DOHH2 (cell line): ENCODE results near the gene ZNF573.
"Not testable (repeated sequence)": the region's sequence is repeated elsewhere in the genome, so short reads cannot be mapped to it uniquely, and the experiment has no call there.

ENCODE experiments used
- H3F3A ChIP-seq: fragments of 200-600 bp; sonication (generic), shearing (Covaris generic); 2 replicates; pipeline ENCODE4 v1.6.0; 2016; ENCODE audit warnings: antibody characterized with exemption, mild to moderate bottlenecking; ENCODE audit not compliant: control insufficient read depth, insufficient read depth
- H3K27ac ChIP-seq: fragments of 200-600 bp; sonication (generic); 2 replicates; pipeline ENCODE4 v1.5.1; 2014; ENCODE audit warnings: low read depth, mild to moderate bottlenecking, low read length, moderate library complexity
- H3K27me3 ChIP-seq: fragments of 200-600 bp; sonication (generic); 2 replicates; pipeline ENCODE4 v1.6.1; 2014; ENCODE audit warnings: mild to moderate bottlenecking, low read length, mixed read lengths; ENCODE audit not compliant: control insufficient read depth
- H3K36me3 ChIP-seq: fragments of 200-600 bp; sonication (generic); 2 replicates; pipeline ENCODE4 v1.6.1; 2014; ENCODE audit warnings: mild to moderate bottlenecking, low read length, moderate library complexity, mixed read lengths; ENCODE audit not compliant: control insufficient read depth
- H3K4me1 ChIP-seq: fragments of 200-600 bp; sonication (generic); 2 replicates; pipeline ENCODE4 v1.6.1; 2014; ENCODE audit warnings: mild to moderate bottlenecking, low read length, mixed read lengths; ENCODE audit not compliant: control insufficient read depth
- H3K4me2 ChIP-seq: fragments of 200-600 bp; sonication (generic); 2 replicates; pipeline ENCODE4 v1.6.0; 2014; ENCODE audit warnings: mild to moderate bottlenecking, low read length, moderate library complexity
- H3K4me3 ChIP-seq: fragments of 200-600 bp; sonication (generic); 2 replicates; pipeline ENCODE4 v1.5.1; 2014; ENCODE audit warnings: mild to moderate bottlenecking, low read length, mixed read lengths
- H3K79me2 ChIP-seq: fragments of 200-600 bp; sonication (generic); 2 replicates; pipeline ENCODE4 v1.6.1; 2014; ENCODE audit warnings: mild to moderate bottlenecking, low read length, mixed read lengths; ENCODE audit not compliant: control insufficient read depth
- H3K9me2 ChIP-seq: fragments of 200-600 bp; sonication (generic); replicated peaks from 2 replicates; pipeline ENCODE4 v1.6.1; 2014; ENCODE audit warnings: mild to moderate bottlenecking, low read length, mixed read lengths; ENCODE audit not compliant: control insufficient read depth
- H3K9me3 ChIP-seq: fragments of 200-600 bp; sonication (generic); 2 replicates; pipeline ENCODE4 v1.6.1; 2014; ENCODE audit warnings: antibody characterized with exemption, low read length, mixed read lengths; ENCODE audit not compliant: control insufficient read depth, insufficient read depth
- H4K20me1 ChIP-seq: fragments of 200-600 bp; sonication (generic); 2 replicates; pipeline ENCODE4 v1.6.0; 2014; ENCODE audit warnings: low read depth, mild to moderate bottlenecking, antibody characterized with exemption, low read length, moderate library complexity; ENCODE audit not compliant: control insufficient read depth, insufficient read depth
- CTCF ChIP-seq: fragments of 200-600 bp; sonication (generic); IDR thresholded peaks from one replicate; pipeline ENCODE4 v1.5.1; 2014; ENCODE audit warnings: antibody characterized with exemption, mild to moderate bottlenecking, low read depth, low read length; ENCODE audit not compliant: poor library complexity, severe bottlenecking
- EZH2phosphoT487 ChIP-seq: fragments of 200-600 bp; sonication (generic); IDR thresholded peaks from 2 replicates; pipeline ENCODE4 v1.6.1; 2017; ENCODE audit warnings: borderline replicate concordance, mild to moderate bottlenecking, antibody characterized with exemption, low read length, moderate library complexity, mixed read lengths

Gene ZNF573

DNA sequence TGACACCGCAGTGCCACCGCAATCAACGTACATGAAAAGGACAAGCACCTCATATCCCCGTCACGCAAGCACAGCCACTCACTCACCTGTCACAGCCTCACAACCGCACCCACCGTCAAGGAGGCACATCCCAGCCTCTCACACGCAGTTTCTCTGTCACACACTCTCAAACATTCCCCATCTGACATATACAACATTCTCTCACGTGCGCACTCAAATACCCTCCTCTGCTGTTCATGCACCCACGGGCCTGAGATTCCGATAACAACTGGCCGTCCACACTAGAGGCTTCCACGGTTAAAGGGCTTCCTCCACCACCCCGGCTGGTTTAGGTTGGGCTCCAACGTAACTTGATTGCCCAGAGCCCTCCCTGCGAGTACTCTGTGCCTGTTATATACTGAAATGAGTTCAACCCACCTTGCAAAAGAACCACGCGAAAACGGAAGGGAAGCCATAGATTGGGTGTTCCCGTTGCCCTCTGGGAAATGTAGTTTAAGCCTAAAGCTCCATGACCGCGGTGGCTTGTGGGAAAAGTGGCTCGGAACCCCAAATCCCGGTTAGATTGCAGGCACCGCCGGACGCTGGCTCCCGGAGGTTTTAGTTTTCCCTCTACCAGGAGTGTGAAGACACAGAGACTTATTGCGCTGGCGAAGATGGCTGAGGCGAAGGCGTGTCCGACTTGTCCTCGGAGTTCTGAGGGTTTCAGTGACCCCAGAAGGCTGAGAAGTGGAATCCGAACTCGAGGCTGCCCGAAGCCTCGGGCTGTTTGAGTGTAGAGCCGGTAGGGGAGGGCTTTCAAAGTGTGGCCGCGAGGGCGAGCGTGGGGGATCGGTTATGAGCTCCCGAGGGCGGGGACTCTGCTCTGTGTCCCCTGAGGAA is at the start of gene ZNF573:
Gene ZNF573, minus strand, starts transcription at position 460 of the 879 bp plus-strand sequence. CDS start 5,857 bp downstream, outside the sequence.
- no peaks in the 10 kb centered on the region for H3K36me3 ChIP-seq
- peaks cover 9% of the 10 kb centered on the region; the same call in 1 of the 2 replicates for H3K9me3 ChIP-seq
- peaks cover 11% of the 10 kb centered on the region for H3K79me2 ChIP-seq
- peak within 1 kb of the TSS; percentile 83 for H3K4me3 ChIP-seq
- peaks cover 8% of the 10 kb centered on the region for H3K4me1 ChIP-seq
- no peaks in the 10 kb centered on the region for H3K27me3 ChIP-seq
- H3K4me2 ChIP-seq: peak within 1 kb of the TSS; percentile 93
- no peak within 1 kb of the TSS for H3K27ac ChIP-seq
- no peaks in the 10 kb centered on the region for H3K9me2 ChIP-seq
- no peaks in the 10 kb centered on the region for H4K20me1 ChIP-seq
- no peak for TF ChIP-seq CTCF
- TF ChIP-seq EZH2phosphoT487: no peak
- H3F3A ChIP-seq: no peaks in the 10 kb centered on the region

- Histone ChIP-seq H4K20me1 (no peaks in the 10 kb centered on the region), H3K27ac (no peak overlapping the region), H3F3A (no peaks in the 10 kb centered on the region), H3K79me2 (no peaks in the 10 kb centered on the region), H3K4me3 (no peak overlapping the region), H3K9me3 (peaks cover 12% of the 10 kb centered on the region; the same call in 1 of the 2 replicates), H3K27me3 (no peaks in the 10 kb centered on the region), H3K4me2 (no peak overlapping the region), H3K9me2 (no peaks in the 10 kb centered on the region), H3K4me1 (no peaks in the 10 kb centered on the region), H3K36me3 (no peaks in the 10 kb centered on the region)
- TF ChIP-seq CTCF (no peak), EZH2phosphoT487 (no peak)
These were observed 38.0 kb upstream of the ZNF573 start for GRCh38 chr19:37817180-37817981.

GRCh38 chr19:37815611-37816010 is 36.2 kb upstream of the ZNF573 start:
- not testable (repeated sequence) for H3K4me2 ChIP-seq, H3K4me1 ChIP-seq, H3F3A ChIP-seq, H3K27ac ChIP-seq, H3K4me3 ChIP-seq, H3K9me2 ChIP-seq, H4K20me1 ChIP-seq, H3K27me3 ChIP-seq, H3K79me2 ChIP-seq, H3K36me3 ChIP-seq
- H3K9me3 ChIP-seq: peaks cover 11% of the 10 kb centered on the region; the same call in 1 of the 2 replicates

DNA sequence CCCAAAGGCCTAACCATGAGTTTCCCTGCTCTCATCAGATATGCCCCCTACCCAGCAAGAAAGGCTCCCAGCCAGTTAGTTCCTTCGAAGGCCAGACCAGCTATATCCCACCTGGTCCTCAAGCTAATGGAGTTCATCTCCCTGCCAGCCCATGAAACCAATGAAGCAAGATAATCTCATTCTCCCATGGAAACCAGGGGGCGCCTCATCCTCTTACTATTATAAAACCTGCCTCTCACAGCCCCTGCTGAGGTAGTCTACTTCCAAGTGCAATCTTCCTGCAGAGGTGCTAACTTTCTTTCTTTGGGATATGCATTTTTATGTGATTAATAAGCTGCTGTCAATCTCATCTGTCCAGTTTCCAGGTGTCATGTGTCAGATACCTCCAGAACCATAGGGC is 34.0 kb upstream of the ZNF573 start:
- Histone ChIP-seq H3K79me2 (no peaks in the 10 kb centered on the region), H3K9me3 (peaks cover 16% of the 10 kb centered on the region; the same call in 1 of the 2 replicates), H3K27ac (no peak overlapping the region), H3F3A (no peaks in the 10 kb centered on the region), H3K4me1 (no peaks in the 10 kb centered on the region), H3K4me2 (no peak overlapping the region), H3K36me3 (no peaks in the 10 kb centered on the region), H3K4me3 (no peak overlapping the region), H4K20me1 (no peaks in the 10 kb centered on the region), H3K27me3 (no peaks in the 10 kb centered on the region), H3K9me2 (no peaks in the 10 kb centered on the region)
- TF ChIP-seq EZH2phosphoT487 (no peak), CTCF (no peak)
